HG03520 (cell line): ENCODE results near the gene FMN1.

Experiments
- ATAC-seq: cut with Tn5 transposase; IDR thresholded peaks from one replicate; pipeline ENCODE4 v1.9.1; 2021; ENCODE audit warnings: mild to moderate bottlenecking, moderate library complexity; ENCODE audit not compliant: unreplicated experiment

Gene FMN1

GRCh38 chr15:33125894-33126537 is 68.5 kb downstream of the FMN1 start:
- ATAC-seq, result no peak

- no peak for ATAC-seq
Measured at GRCh38 chr15:33124811-33125210, 69.7 kb downstream of the FMN1 start.

- ATAC-seq, result no peak
Measured at GRCh38 chr15:33124279-33124678, 70.2 kb downstream of the FMN1 start.

GRCh38 chr15:33119865-33120264 is 74.6 kb downstream of the FMN1 start:
- no peak for ATAC-seq

- ATAC-seq, result no peak
Measured at GRCh38 chr15:33119273-33119672, 75.2 kb downstream of the FMN1 start.

GRCh38 chr15:33116198-33116597 is 78.3 kb downstream of the FMN1 start:
- no peak for ATAC-seq

GRCh38 chr15:33115191-33115861 is 79.2 kb downstream of the FMN1 start:
- no peak for ATAC-seq

GRCh38 chr15:33114374-33114717 is 80.2 kb downstream of the FMN1 start:
- no peak for ATAC-seq

- ATAC-seq, result no peak
Measured at GRCh38 chr15:33113666-33114373, 80.7 kb downstream of the FMN1 start.

GRCh38 chr15:33112541-33113105 is 81.9 kb downstream of the FMN1 start:
- ATAC-seq, result no peak

GRCh38 chr15:33111041-33111451 is 83.5 kb downstream of the FMN1 start:
- no peak for ATAC-seq

GRCh38 chr15:33109345-33109744 is 85.2 kb downstream of the FMN1 start:
- ATAC-seq, result no peak

GRCh38 chr15:33108518-33108917 is 86.0 kb downstream of the FMN1 start:
- ATAC-seq, result no peak

GRCh38 chr15:33107950-33108349 is 86.6 kb downstream of the FMN1 start:
- no peak for ATAC-seq

GRCh38 chr15:33104212-33104611 is 90.3 kb downstream of the FMN1 start:
- ATAC-seq, result no peak

- no peak for ATAC-seq
Measured at GRCh38 chr15:33101036-33101435, 93.5 kb downstream of the FMN1 start.

- no peak for ATAC-seq
Measured at GRCh38 chr15:33100314-33100713, 94.2 kb downstream of the FMN1 start.

GRCh38 chr15:33099739-33100138 is 94.8 kb downstream of the FMN1 start:
- ATAC-seq, result no peak

GRCh38 chr15:33099213-33099612 is 95.3 kb downstream of the FMN1 start:
- no peak for ATAC-seq

GRCh38 chr15:33098094-33099058 is 96.1 kb downstream of the FMN1 start:
- no peak for ATAC-seq

GRCh38 chr15:33096134-33096533 is 98.4 kb downstream of the FMN1 start:
- no peak for ATAC-seq
